WTC11 (cell line): ENCODE measurements around the gene ZDHHC4. TPM values are rescaled to one million over a fixed set of nuclear protein-coding genes. Genes with fewer than 3 reads are reported as not detected.
A peak's percentile ranks its signal among the peaks of the same experiment; 100 is the strongest.

ENCODE experiments used
- ATAC-seq: fragments of 200-7000 bp; cut with Tn5 transposase; 2 replicates; pipeline ENCODE4 v1.10.0; 2021; ENCODE audit warnings: mild to moderate bottlenecking, moderate library complexity
- CTCF ChIA-PET: fragments of 300-600 bp; sonication (Branson Sonifier 250); formaldehyde crosslinking; loops from one replicate; lab custom pipeline; 2021; ENCODE audit warnings: antibody characterized with exemption; lab: Charles Lee
- POLR2A ChIA-PET: fragments of 350-600 bp; sonication (Branson Sonifier 250); formaldehyde crosslinking; loops from one replicate; lab custom pipeline; 2021; ENCODE audit warnings: antibody characterized with exemption; lab: Charles Lee
- DNase-seq: peaks from one replicate; pipeline ENCODE4 v3.0.0; 2021; ENCODE audit warnings: low spot score
- H3K27ac Mint-ChIP-seq: 2 replicates; pipeline ENCODE4 v1.8.0; 2021; ENCODE audit warnings: mixed read lengths
- H3K27me3 Mint-ChIP-seq: 2 replicates; pipeline ENCODE4 v1.8.0; 2021; ENCODE audit warnings: low read depth, mild to moderate bottlenecking, moderate library complexity, mixed read lengths
- H3K36me3 Mint-ChIP-seq: 2 replicates; pipeline ENCODE4 v1.8.0; 2021; ENCODE audit warnings: mixed read lengths
- H3K4me1 Mint-ChIP-seq: 2 replicates; pipeline ENCODE4 v1.8.0; 2022; ENCODE audit warnings: mixed read lengths
- H3K4me3 Mint-ChIP-seq: 2 replicates; pipeline ENCODE4 v1.8.0; 2021; ENCODE audit warnings: mild to moderate bottlenecking, moderate library complexity, mixed read lengths
- H3K9me3 Mint-ChIP-seq: 2 replicates; pipeline ENCODE4 v1.8.0; 2021; ENCODE audit warnings: mixed read lengths
- ARID4B ChIP-seq: sonication (generic); formaldehyde crosslinking; IDR thresholded peaks from 2 replicates; pipeline ENCODE4 v1.8.0; 2023; ENCODE audit warnings: missing genetic modification reagents, mild to moderate bottlenecking, borderline replicate concordance
- CBFB ChIP-seq: sonication (generic); formaldehyde crosslinking; IDR thresholded peaks from 2 replicates; pipeline ENCODE4 v1.8.1; 2022; ENCODE audit warnings: mild to moderate bottlenecking, low read depth, missing genetic modification reagents
- CREB1 ChIP-seq: sonication (generic); formaldehyde crosslinking; IDR thresholded peaks from 2 replicates; pipeline ENCODE4 v1.8.0; 2023; ENCODE audit warnings: mild to moderate bottlenecking, missing genetic modification reagents
- EMX1 ChIP-seq: fragments of 250-450 bp; sonication (Bioruptor Pico); IDR thresholded peaks from 2 replicates; pipeline ENCODE4 v1.8.0; 2021; ENCODE audit warnings: mild to moderate bottlenecking
- GABPB1 ChIP-seq: sonication (generic); formaldehyde crosslinking; IDR thresholded peaks from 2 replicates; pipeline ENCODE4 v1.8.1; 2023; ENCODE audit warnings: mild to moderate bottlenecking, missing genetic modification reagents
- JUN ChIP-seq: sonication (generic); formaldehyde crosslinking; IDR thresholded peaks from 2 replicates; pipeline ENCODE4 v1.8.0; 2023; ENCODE audit warnings: mild to moderate bottlenecking, missing genetic modification reagents
- RELA ChIP-seq: sonication (generic); formaldehyde crosslinking; IDR thresholded peaks from 2 replicates; pipeline ENCODE4 v1.8.1; 2022; ENCODE audit warnings: missing genetic modification reagents, mild to moderate bottlenecking, borderline replicate concordance
- ZNF138 ChIP-seq: sonication (generic); formaldehyde crosslinking; conservative IDR thresholded peaks from 2 replicates; pipeline ENCODE4 v1.8.1; 2022; ENCODE audit warnings: mild to moderate bottlenecking, moderate library complexity, missing genetic modification reagents
- total RNA-seq: library from RNA; stranded (reverse); gene quantifications from 3 replicates; pipeline ENCODE4 v1.2.3, GENCODE V29; 2021
- TF ChIP-seq, protein P1 (sequence below): fragments of 250-450 bp; sonication (Bioruptor Pico); IDR thresholded peaks from 2 replicates; pipeline ENCODE4 v1.9.0; 2021; ENCODE audit warnings: moderate library complexity, mild to moderate bottlenecking, inconsistent platforms, borderline replicate concordance

The ZDHHC4 gene
- total RNA-seq, 1 experiment from 2014 or later: 37.7 TPM

GRCh38 chr7:6562106-6562505 is 15.1 kb upstream of the ZDHHC4 start (continued):
- TF ChIP-seq, protein P1, sequence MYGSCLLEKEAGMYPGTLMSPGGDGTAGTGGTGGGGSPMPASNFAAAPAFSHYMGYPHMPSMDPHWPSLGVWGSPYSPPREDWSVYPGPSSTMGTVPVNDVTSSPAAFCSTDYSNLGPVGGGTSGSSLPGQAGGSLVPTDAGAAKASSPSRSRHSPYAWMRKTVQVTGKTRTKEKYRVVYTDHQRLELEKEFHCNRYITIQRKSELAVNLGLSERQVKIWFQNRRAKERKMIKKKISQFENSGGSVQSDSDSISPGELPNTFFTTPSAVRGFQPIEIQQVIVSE (CRISPR knock-in tag): no peak
- TF ChIP-seq EMX1 (CRISPR knock-in tag) (no peak), CREB1 (no peak), RELA (CRISPR knock-in tag) (no peak), JUN (CRISPR knock-in tag) (no peak), CBFB (CRISPR knock-in tag) (no peak), GABPB1 (CRISPR knock-in tag) (no peak)

- no peaks in the 10 kb centered on the region for H3K27me3 Mint-ChIP-seq
Observed at GRCh38 chr7:6563936-6564770, 13.1 kb upstream of the ZDHHC4 start.

GRCh38 chr7:6565655-6566054 is 11.6 kb upstream of the ZDHHC4 start:
- CTCF ChIA-PET: no interaction called here

More at GRCh38 chr7:6563936-6564770, 13.1 kb upstream of the ZDHHC4 start:
- ChIA-PET POLR2A (no interaction called here), CTCF (no interaction called here)
- H3K27ac Mint-ChIP-seq: no peak overlapping the region
- DNase-seq (no peak), ATAC-seq (no peak)
- TF ChIP-seq ZNF138 (CRISPR knock-in tag): no peak
- TF ChIP-seq ARID4B (CRISPR knock-in tag): no peak
- no peak overlapping the region for H3K4me3 Mint-ChIP-seq
- peaks cover 8% of the 10 kb centered on the region for H3K4me1 Mint-ChIP-seq
- no peaks in the 10 kb centered on the region for H3K36me3 Mint-ChIP-seq
- no peaks in the 10 kb centered on the region for H3K9me3 Mint-ChIP-seq

More at GRCh38 chr7:6565655-6566054, 11.6 kb upstream of the ZDHHC4 start:
- Mint-ChIP-seq H3K4me3 (no peak overlapping the region), H3K4me1 (no peaks in the 10 kb centered on the region)
- POLR2A ChIA-PET: no interaction called here
- TF ChIP-seq ARID4B (CRISPR knock-in tag): no peak
- TF ChIP-seq GABPB1 (CRISPR knock-in tag): peak; percentile 71
- TF ChIP-seq, all 79 proteins: peak for 1
- ATAC-seq (no peak), DNase-seq (no peak)
- Mint-ChIP-seq H3K27me3 (no peaks in the 10 kb centered on the region), H3K27ac (no peak overlapping the region), H3K9me3 (no peaks in the 10 kb centered on the region), H3K36me3 (no peaks in the 10 kb centered on the region)
